ENCODE measurements around the gene GALNT12.

GALNT12 gene

DNA sequence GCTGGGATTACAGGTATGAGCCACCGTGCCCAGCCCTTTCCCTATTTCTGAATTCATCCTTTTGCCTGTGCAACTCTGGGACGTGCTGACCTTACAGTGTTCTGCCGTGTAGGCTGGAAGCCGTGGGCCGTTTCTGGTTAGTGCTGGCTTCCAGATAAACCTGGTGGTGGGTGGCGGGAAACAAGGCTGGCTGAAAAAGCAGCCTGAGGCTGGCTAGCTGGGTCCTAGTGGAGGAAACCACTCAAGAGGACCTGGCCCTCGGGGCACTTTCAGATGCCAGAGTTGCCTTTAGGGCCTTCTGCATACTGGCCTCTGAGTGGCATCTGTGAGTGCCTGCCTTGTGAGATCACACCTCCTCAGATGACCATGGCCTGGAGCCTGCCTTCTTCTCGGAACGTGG lies 26.9 kb downstream of the GALNT12 start:
- Histone ChIP-seq H3K79me2 (ENCODE audit: control insufficient read depth, insufficient read depth, low read length, unreplicated experiment) (no peaks in the 10 kb centered on the region), H3K4me1 (ENCODE audit: control insufficient read depth, insufficient read depth, low read length, unreplicated experiment) (no peaks in the 10 kb centered on the region), H3K27me3 (ENCODE audit: insufficient read depth, low read length) (no peaks in the 10 kb centered on the region), H2AFZ (ENCODE audit: low read length, unreplicated experiment) (no peak overlapping the region), H3K27ac (ENCODE audit: low read depth, low read length) (no peak overlapping the region), H3K36me3 (ENCODE audit: insufficient read depth, low read length) (no peaks in the 10 kb centered on the region), H3K4me3 (ENCODE audit: low read depth, low read length) (no peak overlapping the region)

DNA sequence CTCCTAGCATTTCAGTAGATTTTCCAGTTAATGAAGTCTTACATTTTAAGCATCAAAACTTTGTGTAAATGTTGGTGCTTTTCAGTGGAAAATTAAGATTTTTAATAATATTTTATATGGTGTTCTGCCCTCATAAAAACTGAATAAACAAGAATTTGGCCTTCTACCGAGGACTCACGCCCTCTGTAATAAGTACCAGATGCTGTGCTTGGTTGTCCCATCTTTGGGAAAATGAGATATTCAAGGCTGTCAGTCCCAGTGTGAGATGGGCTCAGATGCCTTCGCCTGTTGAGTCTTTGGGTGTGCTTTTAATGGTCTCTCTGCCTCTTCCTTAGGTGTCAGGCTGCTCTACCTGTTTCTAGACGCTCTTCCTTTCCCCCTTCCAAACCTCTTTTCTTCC lies 28.7 kb downstream of the GALNT12 start:
- no peak overlapping the region for H3K27ac ChIP-seq (ENCODE audit: low read depth, low read length)
- H3K36me3 ChIP-seq (ENCODE audit: insufficient read depth, low read length): no peaks in the 10 kb centered on the region
- H3K4me1 ChIP-seq (ENCODE audit: control insufficient read depth, insufficient read depth, low read length, unreplicated experiment): no peaks in the 10 kb centered on the region
- no peak overlapping the region for H3K4me3 ChIP-seq (ENCODE audit: low read depth, low read length)
- no peaks in the 10 kb centered on the region for H3K27me3 ChIP-seq (ENCODE audit: insufficient read depth, low read length)
- no peak overlapping the region for H2AFZ ChIP-seq (ENCODE audit: low read length, unreplicated experiment)
- no peaks in the 10 kb centered on the region for H3K79me2 ChIP-seq (ENCODE audit: control insufficient read depth, insufficient read depth, low read length, unreplicated experiment)

DNA sequence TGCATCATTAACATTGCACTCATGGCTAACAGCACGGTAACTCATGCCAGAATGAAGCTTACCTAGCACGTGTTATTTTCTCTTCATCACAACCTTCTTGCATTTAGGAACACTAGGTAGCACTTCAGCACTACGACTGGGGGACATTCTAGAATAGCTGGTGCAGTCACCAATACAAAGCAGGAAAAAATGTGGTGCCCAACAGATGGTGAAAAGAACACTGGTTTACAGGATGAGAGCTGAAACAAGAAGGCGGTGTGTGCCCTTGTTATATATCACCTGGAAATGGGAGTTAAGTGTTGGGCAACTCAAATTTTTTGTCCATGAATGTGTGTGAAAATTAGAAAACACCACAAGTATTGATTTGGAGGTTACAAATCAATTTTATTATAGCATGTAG lies 30.0 kb downstream of the GALNT12 start:
- Histone ChIP-seq H3K27me3 (ENCODE audit: insufficient read depth, low read length) (no peaks in the 10 kb centered on the region), H3K4me1 (ENCODE audit: control insufficient read depth, insufficient read depth, low read length, unreplicated experiment) (no peaks in the 10 kb centered on the region), H2AFZ (ENCODE audit: low read length, unreplicated experiment) (no peak overlapping the region), H3K4me3 (ENCODE audit: low read depth, low read length) (no peak overlapping the region), H3K36me3 (ENCODE audit: insufficient read depth, low read length) (no peaks in the 10 kb centered on the region), H3K79me2 (ENCODE audit: control insufficient read depth, insufficient read depth, low read length, unreplicated experiment) (no peaks in the 10 kb centered on the region), H3K27ac (ENCODE audit: low read depth, low read length) (no peak overlapping the region)

- no peaks in the 10 kb centered on the region for H3K4me1 ChIP-seq (ENCODE audit: control insufficient read depth, insufficient read depth, low read length, unreplicated experiment)
- no peak overlapping the region for H3K4me3 ChIP-seq (ENCODE audit: low read depth, low read length)
- H3K36me3 ChIP-seq (ENCODE audit: insufficient read depth, low read length): no peaks in the 10 kb centered on the region
- no peaks in the 10 kb centered on the region for H3K27me3 ChIP-seq (ENCODE audit: insufficient read depth, low read length)
- no peak overlapping the region for H2AFZ ChIP-seq (ENCODE audit: low read length, unreplicated experiment)
- H3K27ac ChIP-seq (ENCODE audit: low read depth, low read length): no peak overlapping the region
- no peaks in the 10 kb centered on the region for H3K79me2 ChIP-seq (ENCODE audit: control insufficient read depth, insufficient read depth, low read length, unreplicated experiment)
These were observed 30.8 kb downstream of the GALNT12 start for GRCh38 chr9:98838155-98838867.

DNA sequence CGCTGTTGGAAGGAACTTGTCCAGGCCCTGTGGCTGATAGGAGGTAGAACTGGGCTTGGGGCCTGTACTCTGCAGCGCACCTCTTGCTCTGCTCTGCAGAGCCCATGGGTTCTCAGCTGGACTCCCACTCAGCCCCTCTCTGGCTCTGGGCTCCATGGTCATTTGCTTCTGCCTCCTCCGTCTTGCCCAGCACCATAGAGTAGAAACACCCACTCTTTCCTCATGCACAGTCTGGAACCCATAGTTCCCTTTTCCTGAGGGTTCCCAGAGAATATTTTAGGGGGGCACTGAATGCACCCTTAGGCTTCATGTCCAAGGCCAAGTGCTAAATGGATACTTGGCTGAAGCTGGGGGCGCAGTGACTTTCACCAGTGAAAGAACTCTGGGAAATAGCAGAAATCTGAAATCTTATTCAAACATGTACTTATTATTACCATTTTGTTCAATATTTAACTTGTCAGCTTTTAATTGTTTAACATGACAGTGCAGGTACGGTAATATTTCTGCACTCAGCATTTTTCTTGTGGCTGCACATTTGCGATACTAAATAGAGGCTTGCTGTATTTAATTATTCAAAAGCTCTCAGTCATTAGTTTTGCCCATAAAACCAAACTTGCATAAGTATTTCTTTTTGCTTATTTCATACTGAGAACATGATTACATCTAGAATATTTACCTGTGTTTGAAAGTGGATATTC lies 31.5 kb downstream of the GALNT12 start:
- Histone ChIP-seq H3K4me1 (ENCODE audit: control insufficient read depth, insufficient read depth, low read length, unreplicated experiment) (no peaks in the 10 kb centered on the region), H3K27ac (ENCODE audit: low read depth, low read length) (no peak overlapping the region), H3K4me3 (ENCODE audit: low read depth, low read length) (no peak overlapping the region), H3K27me3 (ENCODE audit: insufficient read depth, low read length) (no peaks in the 10 kb centered on the region), H3K79me2 (ENCODE audit: control insufficient read depth, insufficient read depth, low read length, unreplicated experiment) (no peaks in the 10 kb centered on the region), H2AFZ (ENCODE audit: low read length, unreplicated experiment) (no peak overlapping the region), H3K36me3 (ENCODE audit: insufficient read depth, low read length) (no peaks in the 10 kb centered on the region)

- H3K36me3 ChIP-seq (ENCODE audit: insufficient read depth, low read length): no peaks in the 10 kb centered on the region
- no peak overlapping the region for H3K4me3 ChIP-seq (ENCODE audit: low read depth, low read length)
- no peak overlapping the region for H3K27ac ChIP-seq (ENCODE audit: low read depth, low read length)
These were observed 32.3 kb downstream of the GALNT12 start for GRCh38 chr9:98839724-98840123.

DNA sequence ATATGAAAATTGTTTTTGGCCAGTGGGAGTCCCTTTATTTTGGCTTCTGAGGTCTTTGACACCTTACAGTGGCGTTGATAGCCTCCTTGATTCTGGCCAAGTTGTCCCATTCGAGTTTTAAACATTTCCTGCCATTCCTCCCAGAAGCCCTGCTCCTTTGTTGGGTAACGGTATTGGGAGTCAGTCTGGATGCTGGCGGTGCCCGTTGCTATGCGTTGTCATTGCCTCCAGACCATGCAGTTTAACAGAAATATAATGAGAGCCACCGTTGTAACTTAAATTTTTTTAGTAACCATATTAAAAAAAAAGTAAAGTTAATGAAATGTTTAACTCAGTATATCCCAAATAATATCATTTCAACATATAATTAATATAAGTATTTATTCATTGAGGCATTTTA lies 35.0 kb downstream of the GALNT12 start:
- no peaks in the 10 kb centered on the region for H3K36me3 ChIP-seq (ENCODE audit: insufficient read depth, low read length)
- H3K4me1 ChIP-seq (ENCODE audit: control insufficient read depth, insufficient read depth, low read length, unreplicated experiment): no peaks in the 10 kb centered on the region
- H3K4me3 ChIP-seq (ENCODE audit: low read depth, low read length): no peak overlapping the region
- no peak overlapping the region for H3K27ac ChIP-seq (ENCODE audit: low read depth, low read length)
- no peaks in the 10 kb centered on the region for H3K79me2 ChIP-seq (ENCODE audit: control insufficient read depth, insufficient read depth, low read length, unreplicated experiment)
- no peaks in the 10 kb centered on the region for H3K27me3 ChIP-seq (ENCODE audit: insufficient read depth, low read length)
- no peak overlapping the region for H2AFZ ChIP-seq (ENCODE audit: low read length, unreplicated experiment)

More at GRCh38 chr9:98839724-98840123, 32.3 kb downstream of the GALNT12 start:
- Histone ChIP-seq H3K4me1 (ENCODE audit: control insufficient read depth, insufficient read depth, low read length, unreplicated experiment) (no peaks in the 10 kb centered on the region), H3K27me3 (ENCODE audit: insufficient read depth, low read length) (no peaks in the 10 kb centered on the region), H3K79me2 (ENCODE audit: control insufficient read depth, insufficient read depth, low read length, unreplicated experiment) (no peaks in the 10 kb centered on the region), H2AFZ (ENCODE audit: low read length, unreplicated experiment) (no peak overlapping the region)

DNA sequence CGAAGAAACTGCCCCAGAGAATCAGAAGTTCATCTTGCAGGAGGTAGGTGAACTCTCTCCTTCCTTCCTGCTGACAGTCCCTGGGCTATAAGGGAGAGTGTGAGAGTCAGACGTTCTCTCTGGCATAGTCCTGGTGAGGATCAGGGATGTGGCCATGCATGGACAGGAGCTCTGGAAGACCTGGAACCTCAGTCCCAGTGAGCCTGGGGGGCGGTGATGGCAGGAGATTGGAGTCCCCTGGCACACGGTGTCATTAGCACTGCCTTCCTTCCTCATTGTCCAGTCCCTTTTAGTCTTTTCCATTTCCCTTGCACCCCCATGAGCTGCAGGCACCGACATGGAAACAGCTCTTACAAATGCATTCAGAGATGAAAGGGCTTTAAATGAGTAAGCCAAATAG lies 38.6 kb downstream of the GALNT12 start:
- Histone ChIP-seq H3K4me3 (ENCODE audit: low read depth, low read length) (no peak overlapping the region), H3K4me1 (ENCODE audit: control insufficient read depth, insufficient read depth, low read length, unreplicated experiment) (no peaks in the 10 kb centered on the region), H3K79me2 (ENCODE audit: control insufficient read depth, insufficient read depth, low read length, unreplicated experiment) (no peaks in the 10 kb centered on the region), H3K36me3 (ENCODE audit: insufficient read depth, low read length) (no peaks in the 10 kb centered on the region), H2AFZ (ENCODE audit: low read length, unreplicated experiment) (no peak overlapping the region), H3K27ac (ENCODE audit: low read depth, low read length) (no peak overlapping the region), H3K27me3 (ENCODE audit: insufficient read depth, low read length) (no peaks in the 10 kb centered on the region)

DNA sequence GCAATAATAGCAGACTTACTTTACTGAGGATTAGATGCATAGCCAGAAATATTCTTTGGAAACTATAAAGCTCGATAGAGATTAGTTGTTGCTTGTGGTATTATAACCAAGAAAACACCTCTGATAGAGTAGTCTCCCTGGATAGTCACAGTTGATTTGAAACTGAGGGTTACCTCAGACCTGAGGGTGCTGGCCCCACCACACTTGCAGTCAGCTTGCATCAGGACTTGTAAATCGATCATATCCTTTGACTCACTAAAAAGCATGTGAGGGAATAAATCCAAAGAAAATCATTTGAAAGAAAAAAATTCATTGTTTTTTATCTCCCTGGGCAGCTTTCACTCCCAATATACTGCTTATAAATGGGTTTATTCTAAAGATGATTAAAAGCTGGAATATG lies 39.4 kb downstream of the GALNT12 start:
- Histone ChIP-seq H3K27ac (ENCODE audit: low read depth, low read length) (no peak overlapping the region), H2AFZ (ENCODE audit: low read length, unreplicated experiment) (no peak overlapping the region), H3K36me3 (ENCODE audit: insufficient read depth, low read length) (no peaks in the 10 kb centered on the region), H3K4me1 (ENCODE audit: control insufficient read depth, insufficient read depth, low read length, unreplicated experiment) (no peaks in the 10 kb centered on the region), H3K27me3 (ENCODE audit: insufficient read depth, low read length) (no peaks in the 10 kb centered on the region), H3K4me3 (ENCODE audit: low read depth, low read length) (no peak overlapping the region), H3K79me2 (ENCODE audit: control insufficient read depth, insufficient read depth, low read length, unreplicated experiment) (no peaks in the 10 kb centered on the region)

DNA sequence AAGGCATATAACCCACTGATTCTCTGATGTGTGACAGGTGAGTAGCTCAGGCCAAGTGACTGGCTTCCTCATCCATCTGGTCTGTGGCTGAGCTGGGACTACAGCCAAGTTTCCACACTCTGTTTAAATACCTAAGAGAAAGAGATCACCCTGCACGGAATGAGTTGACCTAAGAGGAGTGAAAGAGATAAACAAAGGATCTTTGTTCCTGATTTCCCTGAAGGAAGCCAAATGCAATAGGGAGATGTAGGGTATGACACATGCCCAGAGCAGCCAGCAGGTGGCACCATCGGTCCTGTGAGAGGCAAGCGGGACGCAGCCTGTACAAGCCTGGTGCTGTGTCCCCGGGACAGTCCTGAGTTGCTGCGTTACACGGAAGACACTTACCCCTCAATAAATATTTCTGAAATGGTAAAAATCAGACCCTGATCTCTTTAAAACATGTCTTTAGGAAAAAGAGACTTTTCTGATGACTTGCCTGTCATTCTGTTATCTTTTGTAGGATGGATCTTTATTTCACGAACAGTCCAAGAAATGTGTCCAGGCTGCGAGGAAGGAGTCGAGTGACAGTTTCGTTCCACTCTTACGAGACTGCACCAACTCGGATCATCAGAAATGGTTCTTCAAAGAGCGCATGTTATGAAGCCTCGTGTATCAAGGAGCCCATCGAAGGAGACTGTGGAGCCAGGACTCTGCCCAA lies 41.1 kb downstream of the GALNT12 start:
- Histone ChIP-seq H3K4me3 (ENCODE audit: low read depth, low read length) (peak overlapping the region; percentile 77), H3K79me2 (ENCODE audit: control insufficient read depth, insufficient read depth, low read length, unreplicated experiment) (no peaks in the 10 kb centered on the region), H3K36me3 (ENCODE audit: insufficient read depth, low read length) (no peaks in the 10 kb centered on the region), H3K27me3 (ENCODE audit: insufficient read depth, low read length) (no peaks in the 10 kb centered on the region), H3K4me1 (ENCODE audit: control insufficient read depth, insufficient read depth, low read length, unreplicated experiment) (no peaks in the 10 kb centered on the region), H3K27ac (ENCODE audit: low read depth, low read length) (no peak overlapping the region), H2AFZ (ENCODE audit: low read length, unreplicated experiment) (peak overlapping the region; percentile 93)

DNA sequence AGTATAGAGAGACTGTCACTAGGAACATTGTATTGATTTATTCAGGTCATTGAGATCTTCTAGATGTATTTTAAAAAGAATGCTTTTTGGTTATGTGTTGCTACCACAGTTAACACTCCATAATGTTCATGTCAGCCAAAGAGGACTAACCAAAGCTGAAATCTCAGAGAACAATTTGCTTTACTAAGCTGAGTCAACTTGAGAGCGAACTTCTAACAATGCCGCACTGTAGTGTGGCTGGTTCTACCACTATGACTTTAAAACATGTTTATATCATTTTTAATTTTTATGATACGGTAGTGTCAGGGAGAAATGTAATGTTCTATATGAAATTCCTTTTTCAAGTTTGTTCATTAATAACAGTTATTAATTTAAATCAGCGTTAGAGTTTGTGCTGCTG lies 42.1 kb downstream of the GALNT12 start:
- Histone ChIP-seq H3K4me3 (ENCODE audit: low read depth, low read length) (no peak overlapping the region), H3K4me1 (ENCODE audit: control insufficient read depth, insufficient read depth, low read length, unreplicated experiment) (no peaks in the 10 kb centered on the region), H3K79me2 (ENCODE audit: control insufficient read depth, insufficient read depth, low read length, unreplicated experiment) (no peaks in the 10 kb centered on the region), H3K27ac (ENCODE audit: low read depth, low read length) (no peak overlapping the region), H3K27me3 (ENCODE audit: insufficient read depth, low read length) (no peaks in the 10 kb centered on the region), H2AFZ (ENCODE audit: low read length, unreplicated experiment) (no peak overlapping the region), H3K36me3 (ENCODE audit: insufficient read depth, low read length) (no peaks in the 10 kb centered on the region)

Measured in ACC112 (cell line).